Measurements from ENCODE around the gene EPHA7. TPM values are rescaled to one million over a fixed set of nuclear protein-coding genes. Genes with fewer than 3 reads are reported as not detected.

EPHA7 gene
- total and polyA plus RNA-seq, 2 experiments from 2014 or later, result 35.8 to 59.0 TPM

DNA sequence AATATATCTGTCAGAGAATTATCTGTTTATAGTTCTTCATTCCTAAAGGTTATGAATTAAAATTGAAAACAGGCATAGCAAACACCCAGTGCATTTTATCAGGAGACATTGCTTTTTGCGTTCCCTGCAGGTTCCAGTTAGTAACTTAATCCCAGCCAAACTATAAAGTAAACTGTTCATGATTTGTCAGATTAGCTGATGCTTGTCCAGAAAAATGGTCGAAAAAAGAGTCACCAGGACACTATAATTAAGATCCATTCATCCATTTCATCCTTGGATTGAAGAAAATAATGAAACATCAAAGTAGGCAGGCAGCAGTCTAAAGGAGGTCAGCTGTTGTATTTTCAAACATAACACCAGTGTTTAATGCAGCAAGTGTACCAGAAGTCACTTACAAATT, 75.9 kb downstream of the EPHA7 start:
- Histone ChIP-seq H3K9me3 (ENCODE audit: low read depth) (no peaks in the 10 kb centered on the region), H3K36me3 (no peaks in the 10 kb centered on the region), H3K4me1 (ENCODE audit: low read depth) (no peaks in the 10 kb centered on the region), H3K27me3 (no peaks in the 10 kb centered on the region), H3K4me3 (no peak overlapping the region), H3K27ac (no peak overlapping the region)
- no peak for DNase-seq (ENCODE audit: low read depth in 1 of 2, low spot score in 1 of 2)
- TF ChIP-seq, protein P1, sequence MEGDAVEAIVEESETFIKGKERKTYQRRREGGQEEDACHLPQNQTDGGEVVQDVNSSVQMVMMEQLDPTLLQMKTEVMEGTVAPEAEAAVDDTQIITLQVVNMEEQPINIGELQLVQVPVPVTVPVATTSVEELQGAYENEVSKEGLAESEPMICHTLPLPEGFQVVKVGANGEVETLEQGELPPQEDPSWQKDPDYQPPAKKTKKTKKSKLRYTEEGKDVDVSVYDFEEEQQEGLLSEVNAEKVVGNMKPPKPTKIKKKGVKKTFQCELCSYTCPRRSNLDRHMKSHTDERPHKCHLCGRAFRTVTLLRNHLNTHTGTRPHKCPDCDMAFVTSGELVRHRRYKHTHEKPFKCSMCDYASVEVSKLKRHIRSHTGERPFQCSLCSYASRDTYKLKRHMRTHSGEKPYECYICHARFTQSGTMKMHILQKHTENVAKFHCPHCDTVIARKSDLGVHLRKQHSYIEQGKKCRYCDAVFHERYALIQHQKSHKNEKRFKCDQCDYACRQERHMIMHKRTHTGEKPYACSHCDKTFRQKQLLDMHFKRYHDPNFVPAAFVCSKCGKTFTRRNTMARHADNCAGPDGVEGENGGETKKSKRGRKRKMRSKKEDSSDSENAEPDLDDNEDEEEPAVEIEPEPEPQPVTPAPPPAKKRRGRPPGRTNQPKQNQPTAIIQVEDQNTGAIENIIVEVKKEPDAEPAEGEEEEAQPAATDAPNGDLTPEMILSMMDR (IDR thresholded peaks at IDR 0.05; ENCODE audit: low read depth, low read length), result no peak

DNA sequence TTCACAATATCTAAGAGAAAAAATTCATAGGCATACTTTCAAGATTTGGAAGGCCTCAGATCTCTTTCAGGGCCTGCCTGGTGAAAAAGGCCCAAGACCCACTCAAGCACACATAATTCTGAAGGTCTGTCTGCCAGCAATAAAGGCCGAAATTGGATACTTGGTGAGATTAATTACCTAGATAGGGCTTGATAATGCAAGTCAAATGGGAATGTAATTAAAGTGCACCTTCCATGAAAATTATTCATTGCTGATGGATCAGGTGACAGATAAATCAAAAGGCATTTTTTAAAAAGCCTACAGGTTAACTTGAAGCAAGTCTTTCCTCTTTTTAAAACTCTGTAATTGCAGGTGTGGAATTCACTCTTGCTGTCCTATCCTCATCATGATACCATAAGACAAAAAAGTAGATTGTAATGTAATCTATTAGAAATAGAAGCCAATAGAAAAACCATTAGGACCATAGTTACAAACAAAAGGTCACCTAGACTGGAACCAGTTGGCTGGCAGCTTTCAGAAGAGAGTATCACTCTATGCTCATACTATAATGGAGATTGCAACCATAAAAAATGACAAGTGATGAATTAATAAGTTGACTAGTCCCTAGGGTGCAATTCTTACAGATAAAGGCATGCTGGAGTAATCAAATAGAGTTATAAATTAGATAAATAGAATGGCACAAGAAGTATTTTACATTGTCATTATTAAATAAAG, 77.3 kb downstream of the EPHA7 start:
- no peaks in the 10 kb centered on the region for H3K9me3 ChIP-seq (ENCODE audit: low read depth)
- H3K27ac ChIP-seq, result no peak overlapping the region
- no peaks in the 10 kb centered on the region for H3K36me3 ChIP-seq
- peaks cover 5% of the 10 kb centered on the region for H3K4me1 ChIP-seq (ENCODE audit: low read depth)
- H3K27me3 ChIP-seq, result no peaks in the 10 kb centered on the region
- no peak for DNase-seq (ENCODE audit: low read depth in 1 of 2, low spot score in 1 of 2)
- TF ChIP-seq, protein P1 (IDR thresholded peaks at IDR 0.05; ENCODE audit: low read depth, low read length), result no peak
- no peak overlapping the region for H3K4me3 ChIP-seq

DNA sequence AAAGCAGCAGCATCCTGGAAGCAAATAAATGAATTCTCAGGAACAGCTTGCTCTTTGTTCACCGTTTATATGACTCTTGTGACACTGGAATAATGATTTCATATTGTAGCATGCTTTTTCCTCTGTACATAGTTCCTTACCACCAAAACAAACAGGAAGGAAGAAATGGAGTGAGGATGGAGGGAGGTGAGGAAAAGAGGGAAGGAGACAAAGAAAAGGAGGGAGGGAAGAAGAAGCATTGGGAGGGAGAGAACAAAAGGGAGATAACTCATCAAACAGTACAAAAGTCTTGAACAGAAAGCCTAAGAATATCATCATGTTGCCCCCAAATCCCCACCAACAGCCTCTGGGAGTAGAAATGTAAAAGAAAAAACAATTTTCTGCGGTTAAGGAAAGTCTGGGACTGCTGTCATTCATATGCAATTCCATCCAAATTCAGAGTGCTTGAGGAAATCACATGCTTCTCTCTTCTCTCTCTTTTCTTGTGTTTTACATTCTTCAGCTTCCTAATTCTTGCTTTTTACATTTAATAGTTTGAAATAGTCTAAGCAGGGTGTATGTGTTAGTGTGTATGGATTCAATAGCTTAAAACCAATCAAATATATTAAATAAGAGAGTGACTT, 81.5 kb downstream of the EPHA7 start:
- H3K36me3 ChIP-seq, result no peaks in the 10 kb centered on the region

DNA sequence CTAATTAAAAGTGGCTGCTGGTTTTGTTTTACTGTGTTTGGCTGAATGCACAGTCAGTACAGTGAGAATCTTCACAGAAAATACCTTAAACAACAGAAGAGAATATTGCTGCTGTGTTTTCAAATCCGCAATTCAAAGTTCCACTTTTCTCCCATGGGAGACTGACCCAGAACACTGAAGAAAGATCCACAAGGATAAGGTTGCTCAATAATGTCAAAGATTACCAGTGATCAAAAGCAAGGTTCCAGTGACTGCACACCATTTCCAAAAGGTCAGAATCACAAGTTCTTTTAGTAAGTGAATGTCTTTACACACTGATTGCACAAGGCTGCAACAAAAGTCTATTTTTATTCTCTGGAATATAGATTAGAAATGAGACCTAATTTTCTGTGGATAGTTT, 82.3 kb downstream of the EPHA7 start:
- TF ChIP-seq, protein P1 (IDR thresholded peaks at IDR 0.05; ENCODE audit: low read depth, low read length), result no peak
- Histone ChIP-seq H3K27ac (peak overlapping the region; percentile 67), H3K27me3 (no peaks in the 10 kb centered on the region), H3K36me3 (no peaks in the 10 kb centered on the region), H3K9me3 (ENCODE audit: low read depth) (no peaks in the 10 kb centered on the region), H3K4me3 (no peak overlapping the region), H3K4me1 (ENCODE audit: low read depth) (peaks cover 12% of the 10 kb centered on the region)
- no peak for DNase-seq (ENCODE audit: low read depth in 1 of 2, low spot score in 1 of 2)

More for the DNA sequence above, 81.5 kb downstream of the EPHA7 start:
- Histone ChIP-seq H3K9me3 (ENCODE audit: low read depth) (no peaks in the 10 kb centered on the region), H3K27me3 (no peaks in the 10 kb centered on the region), H3K4me1 (ENCODE audit: low read depth) (peaks cover 8% of the 10 kb centered on the region), H3K27ac (peak overlapping the region; percentile 67), H3K4me3 (no peak overlapping the region)
- TF ChIP-seq, protein P1 (IDR thresholded peaks at IDR 0.05; ENCODE audit: low read depth, low read length), result no peak
- DNase-seq (ENCODE audit: low read depth in 1 of 2, low spot score in 1 of 2), result no peak

DNA sequence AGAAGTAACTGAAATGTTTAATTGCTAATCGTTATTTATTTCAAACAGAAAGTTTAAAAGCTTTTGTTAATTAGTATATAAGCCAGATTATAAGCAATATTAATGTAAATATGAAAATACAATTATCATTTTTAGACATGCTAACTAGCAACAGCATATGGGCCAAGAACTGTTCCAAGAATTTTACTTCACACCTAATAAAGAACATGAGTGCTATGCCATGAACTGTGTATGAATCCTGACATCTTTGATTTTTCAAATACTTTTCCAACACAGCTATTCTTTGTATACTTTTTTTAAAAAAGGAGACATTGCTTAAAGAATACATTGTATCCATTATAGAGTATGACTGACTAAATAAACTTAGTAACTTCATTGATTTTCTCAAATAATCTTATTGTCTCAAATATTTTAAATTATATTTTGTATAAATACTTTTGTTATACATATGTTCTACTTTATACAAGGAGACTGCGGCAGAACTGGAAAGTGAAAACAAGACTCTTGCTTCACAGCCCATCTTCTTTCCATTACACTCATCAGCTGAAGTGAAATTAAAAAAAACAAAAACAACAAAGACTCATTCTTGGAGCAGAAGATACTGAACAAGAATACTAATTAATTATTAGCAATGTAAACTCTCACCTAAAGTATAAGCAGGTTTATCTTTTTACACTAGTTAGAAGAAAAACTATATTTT, 89.9 kb downstream of the EPHA7 start:
- DNase-seq (ENCODE audit: low read depth in 1 of 2, low spot score in 1 of 2), result no peak
- Histone ChIP-seq H3K4me3 (no peak overlapping the region), H3K4me1 (ENCODE audit: low read depth) (peaks cover 13% of the 10 kb centered on the region), H3K27me3 (no peaks in the 10 kb centered on the region), H3K36me3 (no peaks in the 10 kb centered on the region), H3K9me3 (ENCODE audit: low read depth) (no peaks in the 10 kb centered on the region), H3K27ac (no peak overlapping the region)
- TF ChIP-seq, protein P1 (IDR thresholded peaks at IDR 0.05; ENCODE audit: low read depth, low read length), result no peak

Data from cardiac muscle cell (in vitro differentiated cells and primary cell).